Stimulated activated naive CD4-positive, alpha-beta T cell treated with Interleukin-2 at 50 U/mL for 16 hours (primary cell): ENCODE measurements around the gene PCDHGA5.
"Not testable (repeated sequence)": the region's sequence is repeated elsewhere in the genome, so short reads cannot be mapped to it uniquely, and the experiment has no call there.

Source experiments
- DNase-seq: peaks from one replicate; lab custom pipeline; 2025; lab: John Stamatoyannopoulos, UW

PCDHGA5 gene

GRCh38 chr5:141363952-141364660, at the start of gene PCDHGA5:
Gene PCDHGA5 (plus strand): TSS chr5:141364162. CDS start chr5:141364331, 169 bp downstream.
- no peak for DNase-seq

DNA sequence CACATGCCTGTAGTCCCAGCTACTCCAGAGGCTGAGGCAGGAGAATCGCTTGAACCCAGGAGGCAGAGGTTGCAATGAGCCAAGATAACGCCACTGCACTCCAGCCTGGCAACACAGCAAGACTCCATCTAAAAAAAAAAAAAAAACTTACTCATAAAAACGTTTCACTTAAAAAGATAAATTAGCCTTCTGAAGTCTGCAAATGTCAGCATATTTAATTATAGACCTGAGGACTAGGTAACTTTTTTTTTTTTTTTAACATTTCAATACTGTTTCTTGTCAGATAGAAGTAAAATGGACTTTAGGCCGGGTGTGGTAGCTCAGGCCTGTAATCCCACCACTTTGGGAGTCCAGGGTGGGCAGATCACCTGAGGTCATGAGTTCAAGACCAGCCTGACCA, 47.0 kb upstream of the PCDHGA5 start:
- DNase-seq = not testable (repeated sequence)

DNA sequence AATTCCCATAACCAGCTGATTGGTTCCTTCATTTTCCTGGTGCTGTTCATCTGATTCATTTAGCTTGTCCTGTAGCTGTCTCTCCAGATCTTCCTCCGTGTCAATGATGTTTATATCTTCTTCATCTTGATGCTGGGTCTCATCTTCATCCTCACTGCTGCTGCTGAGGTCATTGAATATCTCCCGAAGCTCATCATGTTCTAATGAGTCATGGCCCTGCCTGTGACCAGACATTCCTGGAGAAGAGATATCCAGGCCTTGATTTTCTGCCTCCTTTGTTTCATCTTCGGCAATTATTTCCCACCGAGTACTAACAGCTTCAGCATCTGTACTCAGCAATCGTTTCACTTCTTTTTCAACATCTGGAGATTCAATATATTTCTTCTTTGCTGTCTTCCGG, 44.8 kb upstream of the PCDHGA5 start:
- no peak for DNase-seq

- no peak for DNase-seq
These were observed 44.3 kb upstream of the PCDHGA5 start for GRCh38 chr5:141319699-141320098.

DNA sequence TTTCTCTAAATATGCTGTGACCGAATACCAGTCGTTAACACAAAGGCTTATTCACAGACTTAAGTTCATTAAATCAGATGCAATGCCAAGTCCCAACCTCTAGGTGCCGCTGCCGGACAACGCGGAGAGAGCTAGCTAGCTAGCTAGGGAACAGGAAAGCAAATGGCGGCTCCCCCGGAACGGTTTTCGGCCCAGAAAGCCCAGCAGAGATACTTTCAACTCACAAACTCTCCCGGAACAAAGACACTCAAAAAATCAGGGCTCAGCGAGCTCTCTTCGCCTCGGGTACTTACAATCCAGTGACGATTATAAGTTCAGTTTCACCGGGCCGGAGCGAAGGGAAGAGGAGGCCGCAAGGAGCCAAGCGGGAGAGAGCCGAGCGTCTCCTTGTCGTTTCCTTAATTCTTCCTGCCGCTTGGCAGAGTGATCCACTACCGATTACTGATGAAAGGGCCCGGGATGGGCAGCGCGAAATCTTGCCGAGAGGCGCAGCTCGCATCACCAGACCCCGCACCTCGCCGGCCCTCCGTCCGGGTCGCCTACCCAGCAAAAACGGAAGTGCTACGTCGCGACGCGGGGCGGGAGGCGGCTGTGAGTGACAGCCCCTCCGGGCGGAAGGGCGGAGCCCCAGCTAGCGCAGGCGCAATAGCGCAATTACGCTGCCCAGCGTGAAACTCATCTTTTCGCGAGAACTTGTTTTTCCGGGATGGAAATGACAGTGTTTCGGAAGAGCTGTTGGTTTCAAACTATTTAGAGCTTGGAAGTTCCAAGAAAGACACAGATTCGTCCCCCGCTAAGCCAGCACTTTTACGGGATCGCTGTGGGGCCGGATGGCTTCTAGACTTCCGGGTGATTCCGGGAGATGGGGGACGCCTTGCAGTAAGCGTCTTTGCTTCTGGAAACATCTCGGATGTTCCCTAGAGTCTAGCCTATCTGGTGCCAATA, 43.5 kb upstream of the PCDHGA5 start, which contains the start of gene TAF7:
Gene TAF7 (minus strand): TSS at position 560 of the 945 bp plus-strand sequence. CDS start 740 bp downstream, outside the sequence.
- DNase-seq = peak; percentile 88

DNA sequence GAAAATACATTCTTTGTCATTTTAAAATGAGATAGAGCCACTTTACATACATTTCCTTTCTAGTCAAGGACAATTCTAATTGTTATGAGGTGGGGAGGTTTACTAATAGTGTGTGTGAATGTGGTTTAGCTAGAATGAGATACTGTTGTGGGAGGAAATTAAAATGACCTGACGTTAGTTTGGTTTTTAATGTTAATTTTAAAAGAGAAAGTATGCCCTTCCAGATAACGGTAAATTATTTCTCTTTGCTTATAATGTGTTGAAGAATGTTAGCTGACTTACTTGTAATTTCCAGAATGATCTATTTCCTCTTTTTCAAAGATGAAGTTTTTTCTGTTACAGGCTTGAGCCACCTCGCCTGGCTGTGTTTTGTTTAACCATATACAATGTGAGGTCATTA, 41.7 kb upstream of the PCDHGA5 start:
- DNase-seq = no peak

- peak; percentile 73 for DNase-seq
These were observed 37.7 kb upstream of the PCDHGA5 start for GRCh38 chr5:141326088-141326854.

GRCh38 chr5:141328231-141328630, 35.7 kb upstream of the PCDHGA5 start:
- no peak for DNase-seq

- peak; percentile 11 for DNase-seq
These were observed 33.5 kb upstream of the PCDHGA5 start, which contains the start of gene PCDHGA1 for GRCh38 chr5:141330299-141331080. Gene PCDHGA1 (plus strand): TSS chr5:141330514.

- not testable (repeated sequence) for DNase-seq
These were observed 31.4 kb upstream of the PCDHGA5 start for GRCh38 chr5:141332571-141332970.

- no peak for DNase-seq
These were observed 25.2 kb upstream of the PCDHGA5 start, which contains the start of gene PCDHGA2 for GRCh38 chr5:141338538-141339306. Gene PCDHGA2 (plus strand): TSS chr5:141338760.

- not testable (repeated sequence) for DNase-seq
These were observed 23.1 kb upstream of the PCDHGA5 start for GRCh38 chr5:141340781-141341354.

DNA sequence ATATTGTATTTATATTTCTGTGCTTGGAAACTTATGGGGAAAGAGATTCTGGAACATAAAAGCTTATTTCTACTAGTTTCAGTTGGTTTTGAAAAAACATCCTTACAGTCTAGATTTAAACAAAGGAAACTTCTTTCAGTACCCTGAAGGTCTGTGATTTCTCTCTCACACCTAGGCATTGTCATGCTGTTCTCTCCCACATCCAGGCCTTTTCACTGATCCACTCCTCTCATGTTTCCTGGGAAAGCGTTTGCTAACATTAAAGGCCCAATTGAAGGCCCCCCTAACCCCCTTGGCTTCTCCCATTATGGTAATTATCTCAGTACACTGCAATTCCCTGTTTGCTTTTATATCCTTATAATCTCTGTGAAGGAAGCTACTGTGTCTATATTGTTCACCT, 21.2 kb upstream of the PCDHGA5 start:
- no peak for DNase-seq

GRCh38 chr5:141343242-141343952, 20.6 kb upstream of the PCDHGA5 start, which contains the start of gene PCDHGA3:
Gene PCDHGA3 (plus strand): TSS chr5:141343829. CDS start chr5:141344034, 205 bp downstream.
- no peak for DNase-seq

DNA sequence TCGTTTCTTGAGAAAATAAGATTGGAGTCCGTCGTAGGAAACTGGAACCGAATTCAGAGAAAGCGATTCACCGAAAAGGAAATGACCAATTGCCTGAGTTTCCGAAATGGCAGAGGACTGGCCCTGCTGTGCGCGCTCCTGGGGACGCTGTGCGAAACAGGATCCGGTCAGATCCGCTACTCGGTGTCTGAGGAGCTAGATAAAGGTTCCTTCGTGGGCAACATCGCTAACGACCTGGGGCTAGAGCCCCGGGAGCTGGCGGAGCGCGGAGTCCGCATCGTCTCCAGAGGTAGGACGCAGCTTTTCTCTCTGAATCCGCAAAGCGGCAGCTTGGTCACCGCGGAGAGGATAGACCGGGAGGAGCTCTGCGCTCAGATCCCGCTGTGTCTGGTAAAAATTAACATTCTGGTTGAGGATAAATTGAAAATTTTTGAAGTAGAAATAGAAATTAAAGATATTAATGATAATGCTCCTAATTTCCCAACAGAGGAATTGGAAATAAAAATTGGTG, 20.0 kb upstream of the PCDHGA5 start:
- DNase-seq = no peak

DNA sequence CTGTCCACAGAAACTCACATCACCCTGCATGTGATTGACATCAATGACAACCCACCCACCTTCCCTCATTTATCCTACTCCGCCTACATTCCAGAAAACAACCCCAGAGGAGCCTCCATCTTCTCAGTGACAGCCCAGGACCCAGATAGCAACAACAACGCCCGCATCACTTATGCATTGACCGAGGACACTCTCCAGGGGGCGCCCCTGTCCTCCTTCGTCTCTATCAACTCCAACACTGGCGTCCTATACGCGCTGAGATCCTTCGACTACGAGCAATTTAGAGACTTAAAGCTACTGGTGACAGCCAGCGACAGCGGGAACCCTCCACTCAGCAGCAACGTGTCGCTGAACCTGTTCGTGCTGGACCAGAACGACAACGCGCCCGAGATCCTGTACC, 18.6 kb upstream of the PCDHGA5 start:
- no peak for DNase-seq

GRCh38 chr5:141346017-141346416, 17.9 kb upstream of the PCDHGA5 start:
- not testable (repeated sequence) for DNase-seq

GRCh38 chr5:141349917-141350619, 13.9 kb upstream of the PCDHGA5 start, which contains the start of gene PCDHGB1:
Gene PCDHGB1 (plus strand): TSS chr5:141350099. CDS start chr5:141350261, 162 bp downstream.
- DNase-seq = peak; percentile 14
